HG02870 (cell line): Measurements from ENCODE around the gene GCAT.

ENCODE experiments used
- ATAC-seq: cut with Tn5 transposase; IDR thresholded peaks from one replicate; pipeline ENCODE4 v1.9.1; 2021; ENCODE audit warnings: mild to moderate bottlenecking, moderate library complexity; ENCODE audit not compliant: unreplicated experiment

GCAT gene

DNA sequence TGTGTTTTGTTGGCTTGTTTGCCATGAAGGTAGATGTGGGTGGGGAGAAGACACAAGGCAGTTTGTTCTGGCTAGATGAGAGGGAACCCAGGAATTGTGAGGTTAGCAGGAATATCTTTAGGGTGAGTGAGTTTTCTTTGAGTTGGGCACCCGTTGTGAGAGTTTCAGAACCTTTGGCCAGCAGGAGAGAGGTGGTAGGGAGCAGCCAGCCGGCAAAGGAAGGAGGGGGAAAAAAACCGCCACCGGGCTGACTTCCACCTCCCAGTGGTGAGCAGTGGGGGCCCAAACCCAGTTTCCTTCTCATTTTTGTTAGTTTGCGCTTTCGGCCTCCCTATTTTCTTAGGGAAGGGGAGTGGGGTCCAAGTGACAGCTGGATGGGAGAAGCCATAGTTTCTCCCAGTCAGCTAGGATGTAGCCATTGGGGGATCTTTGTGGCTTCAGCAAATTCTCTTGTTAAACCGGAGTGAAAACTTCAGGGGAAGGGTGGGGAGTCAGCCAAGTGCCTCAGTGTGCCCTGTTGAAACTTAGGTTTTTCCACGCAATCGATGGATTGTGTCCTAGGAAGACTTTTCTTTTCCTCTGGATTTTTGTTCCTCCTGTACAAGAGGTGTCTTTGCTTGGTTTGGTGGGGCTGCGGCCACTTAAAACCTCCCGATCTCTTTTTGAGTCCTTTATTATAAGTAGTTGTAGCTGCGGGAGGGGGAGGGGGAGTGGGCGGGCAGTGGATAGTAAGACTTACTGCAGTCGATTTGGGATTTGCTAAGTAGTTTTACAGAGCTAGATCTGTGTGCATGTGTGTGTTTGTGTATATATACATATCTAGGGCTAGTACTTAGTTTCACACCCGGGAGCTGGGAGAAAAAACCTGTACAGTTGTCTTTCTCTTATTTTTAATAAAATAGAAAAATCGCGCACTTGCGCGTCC is 1.1 kb upstream of the GCAT start:
- no peak for ATAC-seq

DNA sequence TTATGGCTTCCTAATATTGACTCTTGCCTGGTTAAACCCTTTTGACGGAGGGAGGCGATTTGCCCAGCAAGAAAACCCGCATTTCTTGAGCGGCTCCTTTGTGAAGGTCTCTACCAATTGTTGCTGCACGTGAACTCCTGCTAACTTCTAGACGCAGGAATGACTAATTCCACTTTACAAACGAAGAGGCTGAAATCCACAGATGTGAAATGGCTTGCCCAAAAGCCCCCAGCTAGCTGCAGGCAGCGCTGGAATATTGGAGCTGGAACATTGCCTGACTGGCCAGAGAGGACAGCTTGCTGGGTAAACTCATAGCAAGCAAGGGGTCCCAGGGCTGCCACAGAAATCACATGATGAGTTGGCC is 542 bp downstream of the GCAT start:
- ATAC-seq, result no peak

DNA sequence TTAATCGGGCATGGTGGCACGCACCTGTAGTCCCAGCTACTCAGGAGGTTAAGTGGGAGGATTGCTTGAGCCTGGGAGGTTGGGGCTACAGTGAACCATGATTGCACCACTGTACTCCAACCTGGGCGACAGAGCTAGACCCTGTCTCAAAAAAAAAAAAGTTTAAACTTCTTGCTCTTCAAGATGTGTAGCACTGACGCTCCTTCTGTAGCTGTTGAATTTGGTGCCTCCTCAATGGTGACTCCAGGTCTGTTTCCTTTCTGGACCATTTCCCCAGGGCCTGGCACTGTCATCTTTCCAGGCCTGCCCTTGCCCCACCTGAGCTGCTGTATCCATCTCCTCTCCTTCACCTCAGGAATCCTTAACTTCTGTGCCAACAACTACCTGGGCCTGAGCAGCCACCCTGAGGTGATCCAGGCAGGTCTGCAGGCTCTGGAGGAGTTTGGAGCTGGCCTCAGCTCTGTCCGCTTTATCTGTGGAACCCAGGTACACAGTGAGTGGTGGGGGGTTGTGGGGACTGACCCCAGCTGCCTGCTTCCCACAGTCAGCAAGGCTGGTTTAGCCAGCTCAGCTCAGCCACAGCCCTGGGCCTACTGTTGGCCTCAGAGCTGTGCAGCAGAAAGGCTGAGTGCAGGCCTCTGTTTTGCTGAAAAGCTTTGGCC is 2.1 kb downstream of the GCAT start:
- no peak for ATAC-seq

GRCh38 chr22:37811867-37812266 is 4.1 kb downstream of the GCAT start:
- ATAC-seq, result no peak

- no peak for ATAC-seq
Measured at GRCh38 chr22:37812869-37813678, 5.3 kb downstream of the GCAT start.

DNA sequence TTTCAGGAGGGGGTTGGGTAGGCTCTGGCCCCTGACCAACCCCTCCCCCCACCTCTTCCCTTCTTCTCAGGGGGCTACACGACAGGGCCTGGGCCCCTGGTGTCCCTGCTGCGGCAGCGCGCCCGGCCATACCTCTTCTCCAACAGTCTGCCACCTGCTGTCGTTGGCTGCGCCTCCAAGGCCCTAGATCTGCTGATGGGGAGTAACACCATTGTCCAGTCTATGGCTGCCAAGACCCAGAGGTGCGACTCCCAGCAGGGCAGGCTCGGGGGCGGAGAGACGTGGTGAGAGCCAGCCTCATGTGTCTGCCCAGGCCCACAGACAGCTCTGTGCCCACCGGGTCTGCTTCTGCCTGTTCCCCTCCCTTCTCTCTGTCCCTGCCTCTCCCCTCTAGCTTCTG is 7.9 kb downstream of the GCAT start:
- no peak for ATAC-seq

DNA sequence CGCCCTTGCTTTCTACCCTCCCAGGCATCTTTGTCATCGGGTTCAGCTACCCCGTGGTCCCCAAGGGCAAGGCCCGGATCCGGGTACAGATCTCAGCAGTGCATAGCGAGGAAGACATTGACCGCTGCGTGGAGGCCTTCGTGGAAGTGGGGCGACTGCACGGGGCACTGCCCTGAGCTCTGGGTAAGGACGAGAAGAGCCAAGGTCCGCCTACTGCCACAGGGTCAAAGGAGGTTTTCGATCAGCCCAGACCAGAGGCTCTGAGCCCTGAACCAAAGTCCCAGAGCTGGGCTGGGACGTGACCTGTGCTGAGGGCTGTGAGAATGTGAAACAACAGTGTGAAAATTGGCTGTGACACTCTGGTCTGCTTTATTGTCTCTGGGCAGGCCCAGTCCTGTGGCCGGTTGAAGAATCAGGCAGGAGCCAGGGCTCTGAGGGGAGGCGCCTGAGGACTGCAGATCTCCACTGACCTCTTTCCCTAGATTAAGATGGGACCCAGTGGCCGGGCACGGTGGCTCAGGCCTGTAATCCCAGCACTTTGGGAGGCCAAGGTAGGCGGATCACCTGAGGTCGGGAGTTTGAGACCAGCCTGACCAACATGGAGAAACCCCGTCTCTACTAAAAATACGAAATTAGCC is 8.9 kb downstream of the GCAT start:
- ATAC-seq, result no peak

DNA sequence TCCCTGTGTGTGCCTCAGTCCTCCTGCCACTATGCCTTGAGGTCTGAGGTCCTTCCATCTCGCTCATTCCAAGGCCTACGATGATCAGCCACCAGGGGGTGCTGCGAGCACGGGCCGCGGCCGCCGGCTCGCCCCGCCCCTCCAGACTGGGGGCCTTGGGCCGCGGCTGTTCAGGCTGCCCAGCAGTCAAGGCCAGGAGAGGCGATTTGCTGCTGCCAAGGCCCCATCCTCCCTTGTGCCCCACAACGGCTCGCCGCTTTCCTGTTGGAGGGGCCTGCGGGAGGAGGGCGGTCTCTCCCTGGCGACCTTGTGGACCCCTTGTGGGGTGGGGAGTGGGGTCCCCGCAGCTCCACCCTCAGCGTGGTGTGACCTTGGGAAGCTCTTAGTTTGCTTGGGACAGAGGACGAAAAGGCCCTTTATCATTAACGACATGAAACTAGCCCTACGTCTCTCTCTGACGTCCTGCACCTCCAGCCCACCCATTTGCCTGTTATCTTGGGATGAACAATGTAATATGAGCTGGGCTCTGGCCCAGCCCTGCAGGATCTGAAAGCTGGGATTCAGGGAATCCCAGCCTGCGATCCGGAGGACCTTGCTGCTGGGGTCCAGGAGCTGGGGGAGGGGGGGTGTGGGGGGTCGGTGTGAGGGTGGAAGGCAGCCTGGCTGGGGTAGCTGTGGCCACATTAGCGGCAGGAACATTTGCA is 10.1 kb downstream of the GCAT start:
- no peak for ATAC-seq

DNA sequence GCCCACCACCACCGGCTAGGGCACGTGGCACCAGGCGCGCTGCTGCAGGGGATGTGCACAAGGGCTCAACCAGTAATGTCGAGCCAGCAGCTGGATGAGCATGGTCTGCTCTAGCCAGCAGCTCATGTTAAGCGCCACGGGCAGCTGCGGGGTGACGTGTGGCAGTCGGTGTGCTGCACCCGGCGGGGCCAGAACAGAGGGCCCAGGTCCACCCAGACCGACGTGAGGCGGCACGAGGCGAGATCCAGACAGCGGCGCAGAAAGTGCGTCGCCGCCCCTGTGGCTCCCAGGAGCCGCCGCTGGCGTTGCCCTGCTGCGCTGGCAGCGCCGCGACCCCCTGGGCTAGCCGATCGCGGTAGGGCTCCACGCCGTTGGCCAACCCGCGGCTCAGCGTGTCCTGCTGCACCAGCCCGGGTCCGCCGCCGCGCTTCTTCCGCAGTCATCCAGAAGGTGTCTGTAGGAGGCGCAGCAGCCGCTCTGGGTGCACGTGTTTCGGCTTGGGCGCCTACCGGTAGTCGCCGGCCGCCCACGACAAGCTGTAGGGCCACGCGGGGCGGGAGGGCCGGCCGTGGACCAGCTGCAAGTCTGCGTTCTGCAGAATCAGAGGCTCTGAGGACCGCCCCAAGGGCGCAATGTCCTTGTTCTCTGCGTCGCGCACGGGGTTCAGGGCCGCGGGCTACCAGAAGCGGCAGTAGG is 10.8 kb downstream of the GCAT start:
- no peak for ATAC-seq

GRCh38 chr22:37819105-37819433 is 11.3 kb downstream of the GCAT start:
- ATAC-seq, result no peak

- no peak for ATAC-seq
Measured at GRCh38 chr22:37820350-37820749, 12.6 kb downstream of the GCAT start.

DNA sequence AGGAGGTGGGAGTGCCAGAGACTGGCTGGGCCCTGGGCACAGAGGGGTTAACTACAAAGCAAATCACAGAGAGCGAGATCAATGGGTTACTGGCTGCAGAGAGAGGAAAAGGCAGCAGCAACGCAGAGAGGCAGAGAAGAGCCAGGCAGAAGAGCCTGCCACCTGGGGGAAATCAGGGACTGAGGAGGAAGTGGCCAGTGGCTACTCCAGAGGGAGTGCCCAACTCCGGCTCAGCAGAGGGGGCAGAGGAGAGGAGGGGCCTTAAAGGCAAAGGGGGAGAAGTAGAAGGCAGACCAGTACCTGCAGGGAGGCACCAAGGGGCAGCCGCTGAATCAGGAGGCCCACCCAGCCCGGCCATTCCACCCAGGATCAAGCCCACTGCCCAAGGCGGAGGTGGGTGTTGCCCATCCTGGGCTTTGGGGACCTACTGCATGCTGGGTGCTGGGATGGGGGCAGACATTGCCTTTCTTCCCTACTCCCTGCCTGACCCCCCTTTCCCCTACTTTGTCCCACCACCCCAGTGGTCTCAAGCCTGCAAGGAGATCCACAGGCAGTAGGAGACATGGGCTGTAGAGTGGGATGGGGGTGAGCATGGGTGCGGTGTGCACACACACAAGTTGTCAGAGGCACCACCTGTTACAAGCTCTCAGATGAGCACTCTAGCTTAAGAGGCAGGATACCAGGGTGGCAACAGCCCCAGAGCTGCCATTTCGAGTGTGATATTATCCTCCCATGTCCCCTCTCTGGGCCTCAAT is 14.5 kb downstream of the GCAT start:
- ATAC-seq, result no peak

DNA sequence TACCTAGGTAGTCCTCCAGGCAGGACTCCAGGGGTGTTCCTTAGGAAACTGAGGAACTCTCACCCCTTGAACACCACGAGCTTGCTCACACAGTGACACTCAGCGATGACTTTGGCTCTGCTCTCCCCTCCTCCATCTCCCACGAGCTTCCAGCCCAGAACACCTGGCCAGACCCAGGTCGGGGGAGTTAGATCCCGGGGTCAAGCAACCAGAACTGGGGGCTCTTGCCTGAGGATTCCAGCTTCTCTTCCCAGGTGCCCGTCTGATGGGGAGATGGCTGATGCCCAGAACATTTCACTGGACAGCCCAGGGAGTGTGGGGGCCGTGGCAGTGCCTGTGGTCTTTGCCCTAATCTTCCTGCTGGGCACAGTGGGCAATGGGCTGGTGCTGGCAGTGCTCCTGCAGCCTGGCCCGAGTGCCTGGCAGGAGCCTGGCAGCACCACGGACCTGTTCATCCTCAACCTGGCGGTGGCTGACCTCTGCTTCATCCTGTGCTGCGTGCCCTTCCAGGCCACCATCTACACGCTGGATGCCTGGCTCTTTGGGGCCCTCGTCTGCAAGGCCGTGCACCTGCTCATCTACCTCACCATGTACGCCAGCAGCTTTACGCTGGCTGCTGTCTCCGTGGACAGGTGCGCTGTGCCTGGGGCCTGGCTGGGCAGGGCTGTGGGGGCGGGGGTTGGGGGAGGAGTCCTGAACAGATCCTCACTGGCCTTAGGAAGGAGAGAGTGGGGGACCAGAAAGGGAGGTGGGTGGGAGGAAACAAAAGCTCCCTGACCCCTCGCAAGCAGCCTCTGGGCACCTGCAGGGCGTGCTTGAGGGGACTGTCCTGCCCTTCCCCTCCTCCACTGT is 15.6 kb downstream of the GCAT start, which contains the start of gene GALR3:
Gene GALR3 (plus strand): TSS at position 249 of the 852 bp plus-strand sequence. CDS start 25 bp downstream, at position 274.
- ATAC-seq, result no peak

- no peak for ATAC-seq
Measured at GRCh38 chr22:37824674-37825641, 17.2 kb downstream of the GCAT start.

DNA sequence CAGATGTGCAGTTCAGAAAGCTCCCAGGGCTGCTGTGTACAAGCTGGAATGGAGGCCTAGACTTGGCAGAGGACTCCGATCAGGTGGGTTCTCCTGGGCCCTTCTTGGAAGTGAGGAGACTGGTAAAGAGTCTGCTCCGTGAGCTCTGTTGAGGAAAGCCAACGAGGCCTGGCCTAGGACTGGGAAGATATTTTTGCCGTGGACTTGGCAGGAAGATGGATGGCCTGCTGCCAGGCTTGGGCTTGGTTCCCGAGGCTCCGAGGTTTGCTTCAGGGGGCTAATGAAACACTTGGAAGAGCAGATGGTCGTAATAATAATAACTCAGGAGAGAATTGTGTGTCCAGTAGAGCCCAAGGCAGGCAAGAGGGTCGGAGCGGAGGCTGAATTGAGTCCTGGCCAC is 19.3 kb downstream of the GCAT start:
- ATAC-seq, result no peak

GRCh38 chr22:37830093-37830842 is 22.5 kb downstream of the GCAT start:
- ATAC-seq, result no peak
